H1 (cell line): ENCODE measurements around the gene AAK1. TPM values are rescaled to one million over a fixed set of nuclear protein-coding genes. Genes with fewer than 3 reads are reported as not detected.

Experiments used
- ATF2 ChIP-seq: IDR thresholded peaks from 2 replicates; pipeline ENCODE4 v1.6.1; 2012; ENCODE audit warnings: low read length, inconsistent platforms
- BCL11A ChIP-seq, 2 experiments: IDR thresholded peaks; one replicate each; pipeline ENCODE4 v1.6.1; 2011; ENCODE audit warnings: low read depth in 2 of 2, low read length in 2 of 2, mild to moderate bottlenecking in 2 of 2
- CEBPB ChIP-seq: IDR thresholded peaks from 2 replicates; pipeline ENCODE4 v1.6.1; 2012; ENCODE audit warnings: low read depth, low read length
- ZNF274 ChIP-seq: IDR thresholded peaks from 2 replicates; pipeline ENCODE4 v1.7.0; 2012; ENCODE audit warnings: low read length, borderline replicate concordance; ENCODE audit errors: extremely low read depth
- polyA plus RNA-seq, 7 experiments: library from polyadenylated mRNA; depleted of rRNA in 3 of 7; stranded (reverse) in 5 of 7; unstranded in 2 of 7; fragments of >200 nt in 5 of 7; fragments of 200-250 nt in 2 of 7; gene quantifications; 1 replicate in 5 of 7; 2 replicates in 1 of 7; 4 replicates in 1 of 7; pipeline versions ENCODE4 v1.2.1 to v1.2.3, GENCODE V29; 2011 to 2013; ENCODE audit warnings: missing spikeins in 2 of 7, mixed read lengths in 2 of 7
- total RNA-seq: library from RNA; stranded (reverse); fragmentation: NEBNext Ultra II Directional; extraction: Animal tissue kit (Norgen Biotek cat#: 25700); gene quantifications from 2 replicates; pipeline ENCODE4 v1.2.1, GENCODE V29; 2021

The AAK1 gene
- total and polyA plus RNA-seq, 2 of the 8 experiments (the other 6 are each of a cell fraction or from before 2014, with no cell fraction given) = 10.0 to 40.5 TPM

GRCh38 chr2:69689969-69690368 lies 46.4 kb upstream of the AAK1 start (continued):
- no peak for TF ChIP-seq CEBPB
- TF ChIP-seq BCL11A (IDR thresholded peaks at IDR 0.05; ENCODE audit: low read depth in 2 of 2, low read length in 2 of 2) = no peak
- TF ChIP-seq ZNF274 = no peak
- no peak for TF ChIP-seq ATF2
